Fibroblast of mammary gland (primary cell): ENCODE data around the gene KMT2C.

ENCODE experiments used
- DNase-seq: peaks from one replicate; pipeline ENCODE4 v3.0.0-alpha.2; 2010; ENCODE audit warnings: low read depth
- H3K4me3 ChIP-seq: 2 replicates; pipeline ENCODE4 v1.5.1; 2011; ENCODE audit warnings: low read depth, mild to moderate bottlenecking, low read length, moderate library complexity; ENCODE audit not compliant: control insufficient read depth
- CTCF ChIP-seq: conservative IDR thresholded peaks from 2 replicates; pipeline ENCODE4 v1.5.1; 2011; ENCODE audit warnings: low read depth, low read length, inconsistent platforms; ENCODE audit not compliant: control insufficient read depth, insufficient read depth

Gene KMT2C

GRCh38 chr7:152129682-152130081 lies 306.1 kb downstream of the KMT2C start:
- H3K4me3 ChIP-seq: no peak overlapping the region
- no peak for DNase-seq
- no peak for TF ChIP-seq CTCF

- DNase-seq: no peak
- no peak for TF ChIP-seq CTCF
- H3K4me3 ChIP-seq: no peak overlapping the region
These were observed 306.9 kb downstream of the KMT2C start for GRCh38 chr7:152128741-152129461.

GRCh38 chr7:152128252-152128651 lies 307.6 kb downstream of the KMT2C start:
- no peak overlapping the region for H3K4me3 ChIP-seq
- no peak for DNase-seq
- TF ChIP-seq CTCF: no peak

- H3K4me3 ChIP-seq: no peak overlapping the region
- TF ChIP-seq CTCF: no peak
- DNase-seq: no peak
These were observed 308.6 kb downstream of the KMT2C start for GRCh38 chr7:152127229-152127628.

- no peak for DNase-seq
- H3K4me3 ChIP-seq: no peak overlapping the region
- no peak for TF ChIP-seq CTCF
These were observed 309.1 kb downstream of the KMT2C start for GRCh38 chr7:152126741-152127140.

- no peak for DNase-seq
- H3K4me3 ChIP-seq: no peak overlapping the region
- no peak for TF ChIP-seq CTCF
These were observed 313.3 kb downstream of the KMT2C start for GRCh38 chr7:152122540-152122939.

- no peak overlapping the region for H3K4me3 ChIP-seq
These were observed 314.4 kb downstream of the KMT2C start for GRCh38 chr7:152121432-152121831.

More at GRCh38 chr7:152121432-152121831, 314.4 kb downstream of the KMT2C start:
- TF ChIP-seq CTCF: no peak
- no peak for DNase-seq
